HS-5 (cell line): ENCODE results near the gene CFAP65.
A peak's percentile ranks its signal among the peaks of the same experiment; 100 is the strongest.

Experiments used
- DNase-seq: peaks from one replicate; pipeline ENCODE4 v3.0.0-alpha.2; 2012; ENCODE audit warnings: low read depth

CFAP65 gene

GRCh38 chr2:219009294-219009693 is 32.0 kb downstream of the CFAP65 start:
- no peak for DNase-seq

DNA sequence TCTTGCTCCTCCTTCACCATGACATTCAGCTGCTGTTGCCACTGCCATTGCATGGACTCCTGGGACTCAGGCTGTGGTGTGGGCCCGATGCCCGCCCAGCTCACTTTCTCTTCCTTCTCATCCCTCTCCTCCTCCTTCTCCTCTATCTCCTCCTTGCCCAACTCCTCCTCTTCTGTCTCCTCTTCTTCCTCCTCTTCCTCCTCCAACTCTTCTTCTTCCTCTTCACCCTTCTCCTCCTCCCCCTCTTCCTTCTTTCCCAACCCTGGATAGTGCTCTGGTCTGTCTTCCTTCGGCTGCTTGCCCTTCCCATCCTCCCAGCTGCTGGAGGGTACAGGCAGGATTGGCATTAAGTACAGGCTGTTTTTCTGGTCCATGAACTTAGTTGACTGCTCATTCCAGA is 37.3 kb downstream of the CFAP65 start:
- DNase-seq = no peak

DNA sequence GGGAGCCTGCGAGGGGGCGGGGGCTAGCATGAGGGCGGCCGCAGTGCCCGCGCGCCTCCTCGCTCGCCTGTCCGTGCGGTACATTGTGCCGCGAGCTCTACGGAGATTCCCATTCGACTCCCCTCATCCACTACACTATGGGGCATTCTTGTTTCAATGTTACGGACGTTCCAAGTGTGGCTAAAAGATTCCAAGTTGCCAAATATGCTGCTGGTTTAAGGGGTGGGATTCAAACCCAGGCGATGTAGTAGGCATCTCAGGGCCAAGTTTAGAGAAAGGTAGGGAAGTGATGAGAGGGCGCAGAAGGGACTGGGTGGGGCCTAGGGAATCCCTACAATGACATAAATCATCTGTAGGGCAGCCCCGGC is 38.1 kb downstream of the CFAP65 start:
- no peak for DNase-seq

DNA sequence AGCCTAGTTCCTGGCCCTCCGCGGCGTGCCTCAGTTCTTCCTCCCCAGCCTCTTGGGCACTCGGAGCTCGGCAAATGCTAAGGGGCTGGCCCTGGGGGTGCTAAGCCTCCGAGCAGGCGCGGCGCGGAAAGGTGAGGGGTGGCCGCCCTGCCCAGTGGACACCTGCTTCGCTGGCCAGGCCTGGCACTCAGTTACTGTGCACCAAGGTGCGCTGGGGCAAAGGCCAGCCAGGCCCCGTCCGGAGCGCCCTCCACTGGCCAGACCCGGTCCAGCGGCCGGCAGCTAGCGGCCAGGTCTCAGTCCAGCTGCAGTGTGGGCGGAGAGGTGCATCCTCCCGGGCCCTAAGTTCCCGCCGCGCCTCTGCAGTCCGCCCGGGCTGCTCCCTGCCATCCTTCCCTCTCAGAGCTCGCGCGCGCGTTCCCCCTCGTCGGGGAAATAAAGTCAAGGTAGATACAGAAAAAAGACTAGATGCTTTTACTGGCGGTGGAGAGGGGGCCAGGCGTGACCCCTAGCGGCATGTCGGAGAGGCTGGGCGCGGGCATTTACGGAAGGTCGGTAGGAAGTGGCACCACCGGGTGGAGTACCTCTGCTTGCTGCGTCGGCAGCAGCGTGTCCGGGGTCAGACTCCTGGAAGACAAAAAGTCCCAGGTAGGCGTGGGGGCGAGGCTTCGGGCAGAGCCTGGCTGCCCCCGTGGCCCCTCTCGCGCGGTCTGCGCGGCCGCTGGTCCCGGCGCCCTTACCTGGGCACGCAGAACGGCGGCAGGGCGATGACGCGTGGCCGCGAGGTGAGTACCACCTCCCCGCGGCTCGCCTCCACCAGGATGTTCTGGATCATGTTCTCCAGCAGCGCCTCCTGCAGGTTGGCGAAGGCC is 38.7 kb downstream of the CFAP65 start:
- DNase-seq = no peak

- DNase-seq = no peak
Observed at GRCh38 chr2:219001577-219002394, 39.5 kb downstream of the CFAP65 start.

DNA sequence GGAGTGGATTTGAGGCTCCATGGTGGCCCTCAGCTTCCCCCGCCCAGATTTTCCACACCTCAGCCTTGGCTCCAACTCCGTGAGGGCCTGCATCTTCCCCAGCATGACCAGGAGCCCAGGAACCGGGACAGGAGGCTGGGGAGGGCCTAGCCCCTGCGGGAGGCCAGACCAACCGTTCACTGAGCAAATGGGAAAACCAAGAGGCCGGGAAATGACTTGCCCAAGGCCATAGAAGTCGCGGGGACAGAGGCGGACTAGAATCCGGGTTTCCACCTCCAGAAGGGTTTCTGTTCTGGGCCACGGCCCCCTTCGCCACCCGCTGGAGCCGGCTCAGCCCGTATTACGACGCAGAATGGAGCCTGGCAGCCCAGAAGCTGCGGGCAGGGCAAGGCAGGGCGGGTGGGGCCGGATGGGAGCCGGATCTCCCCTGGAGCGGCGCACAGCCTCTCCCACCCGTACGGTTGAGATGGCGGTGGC is 40.2 kb downstream of the CFAP65 start:
- DNase-seq = no peak

DNA sequence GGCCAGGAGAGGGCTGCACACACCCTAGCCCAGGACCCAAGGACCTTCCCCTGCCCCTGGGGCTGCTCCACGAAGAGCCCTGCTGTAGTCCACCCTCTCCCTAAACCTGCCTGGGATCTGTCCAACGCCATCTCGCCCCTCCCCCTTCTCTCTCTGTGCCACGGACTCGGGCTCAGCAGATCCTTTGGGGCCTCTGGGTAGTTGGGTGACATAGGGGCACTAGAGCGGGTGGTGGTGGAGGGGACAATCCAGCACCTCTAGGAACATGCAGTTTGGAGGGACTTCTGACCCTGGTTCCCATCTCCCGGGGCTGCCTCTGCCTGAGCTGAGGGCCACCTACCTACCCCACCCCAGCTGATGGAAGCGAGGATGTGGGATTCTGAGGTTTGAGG is 40.8 kb downstream of the CFAP65 start:
- DNase-seq = no peak

- DNase-seq = no peak
Observed at GRCh38 chr2:218999881-219000568, 41.3 kb downstream of the CFAP65 start.

DNA sequence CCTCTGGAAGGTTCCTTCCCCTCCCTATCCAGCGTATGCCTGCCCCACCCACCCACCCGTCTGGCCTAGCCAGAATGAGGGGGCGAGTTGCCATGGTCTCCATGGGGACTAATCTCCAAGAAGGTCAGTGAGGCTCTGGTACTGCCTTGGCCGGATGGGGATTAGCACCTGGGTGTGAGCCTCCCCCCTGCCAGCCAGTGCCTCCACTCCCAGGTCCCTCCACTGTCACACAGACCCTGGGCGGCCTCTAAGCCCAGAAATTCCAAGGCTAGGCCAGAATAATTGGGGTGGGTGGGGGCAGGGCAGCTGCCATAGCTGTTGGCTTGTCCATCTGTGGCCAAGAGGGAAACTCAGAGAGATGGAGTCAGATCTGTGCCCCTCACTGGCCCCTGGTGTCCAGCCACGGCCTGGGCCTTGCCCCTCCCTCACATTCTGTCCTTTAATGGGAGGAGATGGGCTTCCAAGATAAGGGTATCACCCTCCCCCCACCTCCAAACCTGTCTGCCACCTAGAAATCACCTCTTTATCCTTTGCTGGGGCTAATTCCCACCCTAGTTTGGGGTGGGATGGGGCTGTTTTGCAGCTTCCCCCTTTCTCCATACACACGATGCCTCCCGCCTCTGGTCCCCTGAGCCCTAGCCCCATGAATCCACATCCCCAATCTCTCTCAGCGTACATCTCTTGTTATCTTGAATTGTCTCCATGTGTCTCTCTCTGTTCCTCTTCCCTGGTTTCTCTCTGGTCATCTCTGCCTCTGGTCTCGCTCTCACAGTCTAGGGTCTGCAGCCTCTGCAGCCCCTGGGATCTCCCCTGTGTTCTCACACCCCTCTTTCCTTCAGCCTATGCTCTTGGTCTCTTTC is 42.1 kb downstream of the CFAP65 start:
- DNase-seq = no peak

DNA sequence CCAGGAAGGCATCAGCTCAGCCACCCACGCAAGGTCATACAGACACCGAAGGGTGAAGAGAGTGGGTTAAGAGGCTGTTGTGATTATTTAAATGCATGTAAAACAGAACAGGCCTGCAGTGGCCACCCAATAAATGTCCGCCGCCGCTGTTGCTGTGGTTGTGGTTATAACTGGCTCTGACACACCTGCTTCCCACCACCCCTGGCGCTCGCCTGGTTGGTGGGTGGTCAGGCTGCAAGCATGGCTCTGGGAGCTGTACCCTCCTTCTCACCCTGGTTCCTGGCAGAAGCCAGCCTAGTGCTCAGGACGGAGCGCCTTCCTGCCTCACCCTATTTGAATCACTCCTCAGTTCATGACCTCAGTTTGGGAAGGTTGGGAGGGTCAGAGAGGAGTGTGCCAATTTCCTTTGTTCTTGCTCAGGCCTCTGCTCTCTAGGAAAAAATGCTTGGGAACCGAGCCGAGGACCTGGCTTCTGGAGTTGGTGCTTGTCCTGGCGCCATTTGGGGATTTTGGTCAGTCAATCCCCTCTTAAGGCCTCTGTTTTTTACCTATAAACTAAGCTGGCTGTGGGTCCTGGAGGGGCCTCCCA is 42.8 kb downstream of the CFAP65 start:
- no peak for DNase-seq

DNA sequence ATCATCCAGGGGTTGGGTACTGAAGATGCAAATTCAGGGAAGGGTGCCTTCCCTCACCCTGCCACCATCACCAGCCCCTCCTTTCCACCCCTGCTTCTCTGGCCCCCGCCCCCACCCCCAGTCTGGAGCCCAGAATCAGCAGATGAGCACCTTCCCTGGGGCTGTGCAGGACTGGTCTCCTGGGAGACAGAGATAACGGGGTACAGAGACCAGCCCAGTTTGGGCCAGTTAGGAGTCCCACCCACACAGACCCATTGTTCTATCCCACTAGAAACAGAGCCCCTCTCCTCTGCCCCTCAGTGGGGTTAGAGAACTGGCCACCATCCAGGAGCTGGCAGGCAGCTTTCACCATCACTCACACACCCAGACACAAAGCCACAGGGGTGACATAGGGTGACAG is 43.6 kb downstream of the CFAP65 start:
- no peak for DNase-seq

DNA sequence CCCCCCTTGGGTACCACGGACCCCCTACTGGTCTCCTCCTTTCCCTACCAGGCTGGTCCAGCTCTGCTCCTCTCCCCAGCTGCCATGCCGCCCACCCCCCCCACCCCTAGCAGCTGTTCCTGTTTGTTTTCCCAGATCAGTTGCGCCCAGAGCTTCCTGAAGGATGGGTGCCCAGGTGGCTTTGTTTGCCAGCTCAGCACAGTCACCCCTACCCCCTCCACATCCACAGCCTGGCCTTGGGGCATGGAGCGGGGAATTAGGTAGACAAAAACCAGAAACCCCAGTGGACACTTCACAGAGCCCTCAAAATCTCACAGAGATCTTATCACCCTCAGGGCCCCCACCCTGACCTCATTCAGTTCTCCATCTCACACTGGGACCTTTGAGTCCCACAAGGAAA is 44.4 kb downstream of the CFAP65 start:
- no peak for DNase-seq

DNA sequence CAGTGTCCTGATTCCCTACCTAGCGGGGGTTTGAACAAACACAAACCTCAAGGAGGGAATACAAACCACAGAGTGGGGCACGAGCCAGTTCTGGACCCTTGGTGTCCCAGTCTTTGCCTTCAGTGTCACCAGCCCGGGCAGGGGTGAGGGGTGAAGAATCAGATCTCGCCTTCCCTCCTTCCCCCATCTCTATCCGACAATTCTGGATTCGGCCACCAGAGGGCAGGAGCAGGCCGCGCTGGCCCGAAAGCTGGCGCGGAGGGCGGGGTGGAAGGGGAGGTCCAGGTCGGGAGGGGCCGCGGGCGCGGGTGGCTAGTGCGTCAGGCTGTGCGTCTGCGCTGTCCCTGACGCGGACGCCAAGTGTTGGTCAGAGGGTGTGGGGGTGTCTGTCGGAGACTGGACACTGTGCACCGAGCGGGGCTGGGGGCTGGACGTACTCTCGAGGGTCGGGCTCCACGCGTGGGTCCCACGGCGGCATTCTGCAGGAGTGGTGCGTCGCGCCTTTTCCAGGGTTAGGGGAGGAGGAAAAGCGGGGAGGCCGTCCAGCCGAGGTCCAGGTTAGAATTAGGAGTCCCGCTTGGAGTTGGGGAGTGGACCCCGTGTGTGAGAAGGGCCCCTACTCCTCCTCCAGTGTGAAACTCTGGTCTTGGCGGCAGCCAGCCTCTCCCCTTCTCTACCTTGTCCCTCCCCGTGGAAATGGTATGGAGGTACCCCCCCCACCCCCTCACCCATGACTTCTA is 45.2 kb downstream of the CFAP65 start:
- DNase-seq = peak; percentile 41

GRCh38 chr2:218995561-218995960 is 45.8 kb downstream of the CFAP65 start:
- DNase-seq = no peak

- no peak for DNase-seq
Observed at GRCh38 chr2:218993345-218994315, 47.7 kb downstream of the CFAP65 start, which contains the start of gene CRYBA2. TSS of gene CRYBA2 (minus strand) at chr2:218993422. CDS start at chr2:218993176, 246 bp downstream.

DNA sequence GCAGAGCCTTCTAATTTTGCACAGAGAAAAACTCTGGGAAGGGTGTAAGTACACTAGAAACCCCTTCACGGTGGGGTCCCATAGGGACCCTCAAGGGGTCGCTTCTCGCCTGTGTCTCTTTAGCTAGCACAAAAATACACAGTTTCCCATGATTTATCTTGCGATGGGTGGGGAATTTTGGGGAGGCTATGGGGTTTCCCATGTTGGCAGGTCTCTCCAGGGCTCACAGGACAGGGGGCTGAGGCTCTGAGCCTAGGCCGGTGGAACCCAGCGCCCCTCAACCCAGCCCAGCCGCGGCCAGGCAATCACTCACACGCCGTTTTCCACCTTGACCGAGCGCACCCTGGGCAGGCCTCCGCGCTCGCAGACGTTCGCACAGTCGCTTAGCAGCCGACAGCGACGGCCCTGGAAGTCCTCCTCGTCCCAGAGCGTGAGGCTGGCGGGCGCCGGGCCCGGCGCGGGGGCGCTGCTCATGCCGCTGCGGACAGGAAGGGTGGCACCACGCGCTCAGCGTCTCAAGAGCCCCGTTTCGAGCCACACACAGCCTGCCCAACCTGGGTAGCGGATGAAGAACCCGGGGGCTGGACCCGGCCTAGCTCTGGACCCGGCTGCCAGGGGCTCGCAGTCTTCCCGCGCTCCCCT is 48.5 kb downstream of the CFAP65 start:
- DNase-seq = no peak

DNA sequence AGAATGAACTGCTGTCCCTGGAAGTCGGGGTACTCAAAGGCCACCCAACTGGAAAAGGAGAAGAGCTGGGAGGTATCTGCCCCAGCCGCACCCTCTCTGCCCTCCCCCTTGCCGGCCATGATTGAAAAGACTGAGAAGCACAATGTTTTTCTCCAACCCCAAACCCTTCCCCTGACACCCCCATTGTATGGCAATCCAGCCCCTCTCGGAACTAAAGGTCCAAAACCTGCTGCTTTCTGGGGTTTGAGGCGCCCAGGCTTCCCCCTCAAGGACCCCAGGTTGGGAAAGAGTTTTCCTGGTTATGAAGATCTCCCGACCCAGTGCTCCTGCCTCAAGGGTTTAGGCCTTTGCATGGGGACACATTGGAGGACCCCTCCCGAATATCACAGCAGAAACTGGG is 49.1 kb downstream of the CFAP65 start:
- DNase-seq = no peak

GRCh38 chr2:218991674-218992168 is 49.6 kb downstream of the CFAP65 start:
- no peak for DNase-seq
